HG03378 (cell line): ENCODE data around the gene PSAPL1.

Experiments
- ATAC-seq: cut with Tn5 transposase; IDR thresholded peaks from one replicate; pipeline ENCODE4 v1.9.1; 2021; ENCODE audit warnings: mild to moderate bottlenecking, moderate library complexity; ENCODE audit not compliant: unreplicated experiment

PSAPL1 gene

DNA sequence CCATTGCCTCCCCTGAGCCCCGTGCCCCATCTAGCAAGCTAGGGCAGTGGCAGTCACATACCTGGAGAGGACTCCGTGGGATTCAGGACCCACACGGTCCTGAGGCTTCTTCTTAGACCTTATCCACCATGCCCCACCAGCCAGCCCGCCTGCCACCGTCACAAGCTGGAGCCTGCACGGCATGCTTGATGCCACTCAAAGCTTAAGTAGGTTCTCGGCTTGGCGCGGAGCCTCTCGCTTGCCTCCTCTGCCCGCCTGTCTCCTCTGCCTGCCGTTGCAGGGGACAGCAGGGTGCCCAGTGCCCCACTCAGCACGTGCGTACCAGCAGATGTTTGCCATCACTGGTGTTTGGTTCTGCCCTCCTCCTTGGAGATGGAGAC lies 14.1 kb downstream of the PSAPL1 start:
- ATAC-seq = no peak

DNA sequence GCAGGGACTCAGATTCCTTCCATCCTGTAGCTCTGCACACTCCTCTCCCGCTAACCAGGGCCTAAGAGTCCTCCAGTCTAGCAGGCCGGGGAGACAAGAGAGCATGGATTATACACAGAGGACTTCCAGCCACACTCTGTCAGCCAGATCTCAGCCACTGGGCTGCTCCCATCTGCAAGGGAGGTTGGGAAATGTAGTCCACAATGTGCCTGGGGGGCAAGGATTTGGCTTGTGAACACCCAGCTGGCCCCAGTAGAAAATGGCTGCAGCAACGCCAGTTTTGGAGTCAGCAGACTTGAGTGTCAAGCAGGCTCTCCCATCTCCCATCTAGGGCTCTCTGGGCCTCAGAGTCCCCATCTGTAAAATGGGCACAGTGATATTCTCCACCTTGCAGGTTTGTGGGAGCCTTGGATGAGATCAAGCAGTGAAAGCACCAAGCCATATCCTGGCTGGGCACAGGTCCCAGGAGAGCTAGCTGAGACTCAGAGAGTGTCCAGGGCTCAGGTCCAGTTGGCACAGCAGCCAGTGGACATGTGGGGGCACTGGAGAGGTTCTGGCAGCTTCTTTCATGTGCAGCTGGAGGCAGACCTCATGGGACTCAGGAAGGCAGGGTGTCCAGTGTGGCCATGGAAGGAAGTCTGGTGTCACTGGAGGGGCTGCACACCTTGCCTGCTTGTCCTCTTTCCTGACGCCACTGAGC lies 14.6 kb downstream of the PSAPL1 start:
- no peak for ATAC-seq

DNA sequence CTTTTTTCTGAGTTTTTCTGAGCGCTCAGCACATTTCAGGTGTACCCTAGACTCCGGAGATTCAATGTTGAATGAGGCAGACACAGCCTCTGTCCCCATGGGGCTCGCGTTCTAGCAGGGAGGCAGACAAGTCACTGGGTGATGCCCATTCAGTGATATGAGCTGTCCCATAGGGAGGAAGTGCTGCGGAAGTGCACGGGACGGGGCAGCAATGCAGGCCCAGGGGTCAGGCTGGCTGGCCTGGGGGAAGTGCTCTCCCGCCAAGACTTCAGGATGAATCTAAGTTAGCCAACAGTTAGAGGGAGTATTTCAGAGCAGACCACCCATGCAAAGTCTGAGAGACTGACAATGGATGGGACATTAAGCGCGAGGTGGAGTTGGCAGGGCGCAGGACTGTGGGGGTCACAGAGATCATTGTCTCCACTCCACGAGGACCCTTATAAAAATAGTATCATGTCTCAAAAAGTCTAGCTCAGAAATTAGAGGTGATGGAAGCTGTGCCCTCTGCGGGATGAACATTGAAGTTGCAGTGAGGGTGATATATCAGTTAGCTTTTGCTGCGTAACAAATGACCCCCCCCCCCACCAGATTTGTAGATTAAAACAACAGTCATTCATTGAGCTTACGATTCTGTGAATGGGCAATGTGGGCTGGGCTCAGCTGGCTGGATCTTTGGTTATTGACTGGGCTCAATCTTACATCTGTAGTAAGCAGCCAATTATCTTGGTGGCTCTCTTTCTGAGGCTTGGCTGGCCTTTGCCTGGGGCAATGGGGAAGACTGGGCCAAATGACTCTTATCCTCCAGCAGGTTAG lies 16.4 kb downstream of the PSAPL1 start:
- no peak for ATAC-seq

DNA sequence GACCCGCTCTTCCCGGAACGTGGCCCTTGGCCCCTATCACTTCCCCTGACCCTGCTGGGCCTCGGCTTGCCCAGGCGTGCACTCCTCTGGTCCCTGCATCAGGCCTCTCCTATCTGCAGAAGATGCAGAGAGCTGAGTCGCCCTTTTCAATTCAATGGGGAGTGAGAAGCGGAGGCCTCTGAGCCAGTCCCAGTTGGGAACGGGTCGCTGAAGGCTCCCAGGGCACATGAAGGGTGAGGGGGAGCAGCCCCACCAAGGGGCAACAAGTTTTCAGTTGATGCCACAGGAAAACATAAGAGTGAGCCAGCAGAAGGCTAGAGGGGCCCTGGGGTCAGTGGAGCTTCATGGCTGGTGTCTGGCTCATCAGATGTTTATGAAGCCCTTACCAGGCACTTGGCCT lies 17.1 kb downstream of the PSAPL1 start:
- no peak for ATAC-seq

DNA sequence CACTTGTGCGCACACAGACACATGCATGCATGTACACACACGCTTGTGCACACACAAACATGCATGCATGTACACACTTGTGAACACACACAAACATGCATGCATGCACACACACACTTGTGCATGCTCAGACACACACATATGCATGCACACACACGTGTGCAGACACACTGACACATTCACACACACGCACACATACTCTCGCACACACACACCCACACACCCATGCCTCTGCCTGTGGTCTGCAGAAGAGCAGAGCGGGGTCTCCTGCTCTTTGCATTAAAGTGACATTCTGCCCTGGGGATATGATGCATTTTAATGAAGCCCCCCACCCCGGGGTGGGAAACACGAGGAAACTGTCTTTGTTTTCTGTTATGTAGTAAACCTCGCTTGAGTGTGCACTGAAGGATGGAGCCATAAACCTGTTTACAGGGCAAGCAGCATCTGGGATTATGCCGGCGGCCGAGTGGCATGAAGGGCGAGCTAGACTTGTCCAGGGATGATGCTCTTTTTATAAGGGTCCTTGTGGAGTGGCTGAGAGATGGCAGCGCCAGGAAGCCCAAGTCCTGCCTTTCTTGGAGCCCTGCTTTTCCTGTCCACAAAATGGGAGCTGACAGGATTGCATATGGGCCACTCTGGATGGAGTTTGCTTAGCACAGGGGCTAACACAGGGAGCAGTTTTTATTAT lies 17.8 kb downstream of the PSAPL1 start:
- ATAC-seq = no peak

DNA sequence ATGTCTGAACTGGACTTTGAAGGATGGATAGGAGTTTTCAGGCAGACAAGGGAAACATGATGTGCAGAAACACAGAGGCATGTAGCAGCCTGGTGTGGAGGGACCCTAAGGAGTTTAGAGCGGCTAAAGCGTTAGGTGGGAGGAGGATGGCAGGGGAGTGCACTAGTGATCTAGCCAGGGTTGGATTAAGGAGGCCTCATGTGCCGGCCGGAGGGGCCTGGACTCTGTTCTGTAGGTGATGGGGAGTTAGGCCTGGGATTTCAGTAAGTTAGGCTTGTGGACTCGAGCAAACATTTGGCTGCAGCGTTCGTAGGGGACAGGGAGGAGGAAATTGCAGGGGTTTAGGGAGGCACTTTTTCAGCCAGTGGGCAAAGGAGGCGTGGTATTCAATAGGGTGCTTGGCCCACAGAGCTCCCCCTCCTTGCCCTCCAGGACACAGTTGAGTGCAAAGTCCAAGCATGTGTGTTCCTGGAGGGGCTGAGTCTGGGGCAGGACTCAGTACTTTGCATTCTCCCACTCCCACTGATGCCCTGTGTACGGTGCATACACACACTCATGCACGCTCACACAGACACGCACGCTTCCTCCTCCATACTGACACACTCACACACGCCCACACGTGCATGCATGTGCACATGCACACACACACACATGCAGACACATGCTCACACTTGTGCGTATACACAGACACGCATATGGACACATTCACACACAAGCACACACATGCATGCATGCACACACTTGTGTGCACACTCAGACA lies 18.6 kb downstream of the PSAPL1 start:
- ATAC-seq = no peak

DNA sequence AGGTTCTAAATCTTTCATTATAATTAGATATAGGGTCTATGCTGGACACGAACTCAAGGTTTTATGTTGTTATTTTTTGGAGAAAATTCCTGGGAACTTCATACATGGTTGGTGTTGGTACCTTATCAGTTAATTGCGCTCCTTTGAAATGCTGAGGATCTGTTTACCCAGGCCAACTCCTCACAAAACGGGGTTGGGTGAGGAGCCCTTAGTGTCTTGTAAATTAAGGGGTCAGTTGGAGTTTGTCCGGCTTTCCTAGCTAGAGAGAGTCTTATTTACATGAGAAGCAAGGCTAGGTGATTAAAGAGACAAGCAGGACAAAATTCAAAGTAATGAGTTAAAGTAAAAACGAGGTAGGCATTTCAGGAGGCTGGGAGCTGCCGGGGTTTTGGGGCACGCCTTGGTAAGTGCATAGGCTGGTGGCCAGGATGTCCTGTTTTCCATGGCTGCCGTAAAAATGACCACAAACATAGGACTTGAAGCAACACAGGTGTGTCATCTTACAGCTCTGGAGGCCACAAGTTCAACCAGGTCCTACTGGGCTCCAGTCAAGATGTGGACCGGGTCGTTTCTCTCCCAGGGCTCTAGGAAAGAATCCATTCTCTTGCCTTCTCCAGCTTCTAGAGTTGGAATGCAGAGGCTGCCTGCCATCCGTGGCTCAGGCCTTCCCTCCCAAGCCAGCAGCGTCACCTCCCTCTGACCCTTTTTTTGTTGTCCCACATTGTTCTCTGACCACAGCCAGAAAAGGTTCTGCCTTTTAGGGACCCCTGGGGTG lies 19.8 kb downstream of the PSAPL1 start:
- ATAC-seq = no peak

DNA sequence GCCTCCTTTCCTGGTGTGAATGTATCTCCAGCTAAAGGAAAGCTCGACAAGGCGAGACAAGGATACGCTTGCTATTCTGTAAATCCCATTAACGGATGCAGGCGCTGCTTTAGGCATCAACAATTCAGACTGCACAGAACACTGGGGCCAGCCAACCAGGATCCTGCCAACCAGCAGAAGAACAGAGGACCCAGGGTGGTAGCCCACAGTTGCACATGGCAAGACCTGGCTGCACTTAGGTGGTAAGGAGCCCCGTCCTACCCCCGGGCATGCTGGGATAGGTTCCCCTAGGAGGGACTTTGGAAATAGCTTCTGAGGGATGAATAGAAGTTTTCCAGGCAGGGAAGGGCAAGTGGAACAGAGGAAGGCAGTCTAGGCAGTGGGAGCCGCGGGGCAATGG lies 20.7 kb downstream of the PSAPL1 start:
- ATAC-seq = no peak

DNA sequence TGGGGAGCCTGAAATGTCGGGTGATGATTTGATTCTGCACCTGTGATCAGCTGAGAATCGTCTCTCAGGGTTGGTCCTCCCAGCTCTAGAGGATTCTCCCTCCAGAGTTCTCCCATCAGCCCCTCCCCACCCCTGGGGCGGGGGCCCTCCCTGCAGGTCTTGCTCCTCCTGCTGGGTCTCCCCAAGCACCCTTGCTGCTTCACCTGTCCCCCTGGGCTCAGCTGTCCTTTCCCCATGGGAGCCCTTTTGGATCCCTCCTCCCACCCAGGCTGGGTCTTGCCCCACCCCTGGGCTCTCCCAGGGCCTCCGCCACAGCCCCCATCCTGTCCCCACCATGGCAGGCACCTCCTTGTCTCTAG lies 22.2 kb downstream of the PSAPL1 start:
- no peak for ATAC-seq

DNA sequence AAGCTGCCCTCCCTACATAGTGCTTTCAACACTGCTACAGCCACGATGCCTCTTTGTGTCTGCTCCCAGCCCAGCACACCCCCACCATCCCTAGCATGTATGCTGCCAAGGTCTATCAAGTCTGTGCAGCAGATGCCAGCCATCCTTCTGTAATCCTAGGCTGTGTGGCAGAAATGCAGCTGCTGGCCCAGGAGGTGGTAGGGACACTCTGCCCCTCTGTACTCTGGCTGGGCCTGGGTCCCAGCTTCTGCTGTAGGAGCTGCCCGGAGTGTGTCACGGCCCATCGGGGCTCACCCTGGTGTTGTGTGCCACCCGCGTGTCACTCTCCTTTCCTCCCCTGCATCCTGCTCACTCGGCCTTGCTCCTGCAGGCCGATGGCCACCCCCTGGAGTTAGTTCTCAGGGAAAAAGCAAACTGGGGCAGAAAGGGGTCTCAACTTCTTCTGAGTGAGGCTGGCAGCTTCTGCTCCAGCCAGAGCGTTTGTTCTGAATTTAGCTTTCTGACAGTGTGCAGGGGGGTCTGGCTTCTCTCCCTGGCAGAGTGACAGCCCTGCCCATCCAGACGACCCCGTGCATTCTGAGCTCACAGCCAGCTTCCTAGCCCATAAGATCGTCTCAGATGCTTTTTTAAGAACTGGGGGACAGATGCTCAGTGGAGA lies 22.7 kb downstream of the PSAPL1 start:
- no peak for ATAC-seq

DNA sequence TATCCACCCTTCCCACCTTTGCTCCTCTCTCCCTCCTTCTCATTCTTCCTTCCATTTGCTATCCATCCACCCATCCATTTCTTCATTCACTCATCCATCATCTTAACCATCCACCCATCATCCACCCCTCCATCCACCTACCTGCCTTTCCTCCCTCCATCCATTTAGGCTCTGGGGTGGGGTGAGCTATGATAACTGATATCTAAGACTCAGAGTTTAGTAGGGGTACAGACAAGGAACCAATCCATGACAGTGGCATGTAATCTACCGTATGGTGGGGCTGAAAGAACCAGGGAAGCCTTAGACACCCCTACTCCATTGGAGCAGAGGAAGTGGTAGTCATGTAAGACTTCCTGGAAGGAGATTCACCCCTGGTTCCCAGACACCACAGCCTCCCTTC lies 23.2 kb downstream of the PSAPL1 start:
- ATAC-seq = no peak

DNA sequence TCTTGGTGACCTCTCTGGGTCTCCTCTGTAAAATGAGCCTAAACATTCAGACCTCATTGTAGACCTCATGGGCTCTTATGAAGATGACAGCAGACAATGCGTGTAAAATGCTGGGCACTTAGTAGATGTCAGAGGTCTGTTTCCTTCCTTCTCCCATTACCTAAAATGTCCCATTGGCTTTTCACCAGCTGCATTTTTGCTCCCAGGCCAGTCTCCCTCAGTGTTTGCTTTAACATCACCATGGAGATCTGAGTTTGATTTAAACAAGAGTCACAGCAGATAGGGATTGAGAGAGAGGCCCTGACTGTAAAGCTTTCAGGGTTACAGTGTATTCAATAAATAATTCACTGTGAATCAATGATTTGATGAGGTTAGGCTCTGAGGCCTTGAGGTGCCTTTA lies 24.3 kb downstream of the PSAPL1 start:
- no peak for ATAC-seq

DNA sequence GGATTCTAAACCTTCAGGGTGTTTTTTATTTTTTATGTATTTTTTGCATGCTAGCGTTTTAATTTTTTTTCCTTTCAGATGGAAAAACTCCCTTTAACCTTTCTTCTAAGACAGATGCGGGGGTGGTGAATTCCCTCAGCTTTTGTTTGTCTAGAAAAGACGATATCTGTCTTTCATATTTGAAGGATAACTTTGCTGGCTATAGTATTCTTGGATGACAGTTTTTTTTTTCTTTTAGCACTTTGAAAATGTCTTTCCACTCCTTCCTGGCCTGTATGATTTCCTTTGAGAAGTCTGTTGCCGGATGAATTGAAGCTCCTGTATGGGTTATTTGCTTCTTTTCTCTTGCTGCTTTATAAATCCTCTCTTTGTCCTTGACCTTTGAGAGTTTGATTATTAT lies 26.6 kb downstream of the PSAPL1 start:
- ATAC-seq = no peak

DNA sequence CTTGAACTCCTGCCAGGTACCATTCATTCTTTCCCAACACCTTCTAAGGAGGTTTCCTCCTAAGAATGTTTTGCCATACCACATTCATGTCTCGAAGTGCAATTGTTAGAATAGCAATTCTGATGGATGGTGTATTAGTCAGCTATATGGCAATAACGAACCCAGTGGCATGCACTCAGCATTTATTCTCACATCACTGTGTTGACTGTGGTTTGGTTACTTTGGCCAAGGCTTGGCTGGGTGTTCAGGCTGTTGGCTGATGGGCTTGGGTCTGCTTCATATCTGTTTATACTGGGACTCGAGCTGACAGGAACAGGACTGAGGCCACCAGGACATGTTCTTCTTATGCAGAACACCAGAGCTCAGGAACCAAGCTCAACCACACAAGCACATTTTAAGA lies 31.7 kb downstream of the PSAPL1 start:
- ATAC-seq = no peak

DNA sequence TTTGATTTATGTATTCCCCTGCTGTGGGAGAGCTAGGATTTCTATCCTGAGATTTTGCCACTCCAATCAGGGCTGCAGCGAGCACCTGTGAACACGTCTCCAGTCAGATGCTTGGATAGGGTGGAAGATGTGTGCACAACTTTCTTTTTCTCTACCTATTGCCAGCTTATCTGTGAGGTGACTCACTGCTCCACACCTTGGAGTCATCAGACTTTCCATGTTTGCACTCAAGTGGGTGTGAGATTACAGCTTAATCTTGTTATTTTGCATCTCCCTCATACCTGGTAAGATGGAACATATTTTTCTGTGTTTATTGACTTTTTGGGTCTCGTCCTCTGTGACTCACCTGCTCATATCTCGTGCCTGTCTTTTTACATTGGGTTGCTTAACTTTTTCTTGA lies 32.2 kb downstream of the PSAPL1 start:
- ATAC-seq = no peak

DNA sequence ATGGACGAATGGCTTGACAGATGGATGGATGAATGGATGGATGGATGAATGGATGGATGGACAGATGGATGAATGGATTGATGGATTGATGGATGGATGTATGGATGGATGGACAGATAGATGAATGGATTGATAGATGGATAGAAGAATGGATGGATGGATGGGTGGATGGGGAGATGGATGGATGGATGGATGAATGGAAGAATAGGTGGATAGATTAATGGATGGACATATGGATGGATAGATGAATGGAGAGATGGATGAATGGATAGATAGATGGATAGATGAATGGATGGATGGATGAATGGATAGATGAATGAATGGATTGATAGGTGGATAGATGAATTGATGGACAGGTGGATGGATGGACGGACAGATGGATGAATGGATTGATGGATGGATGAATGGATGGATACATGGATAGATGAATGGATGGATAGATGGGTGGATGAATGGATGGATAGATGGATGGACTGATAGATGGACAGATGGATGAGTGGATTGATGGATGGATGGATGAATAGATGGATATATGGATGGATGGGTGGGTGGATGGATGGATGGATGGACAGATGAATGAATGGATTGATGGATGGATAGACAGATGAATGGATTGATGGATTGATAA lies 33.9 kb downstream of the PSAPL1 start:
- ATAC-seq = no peak

DNA sequence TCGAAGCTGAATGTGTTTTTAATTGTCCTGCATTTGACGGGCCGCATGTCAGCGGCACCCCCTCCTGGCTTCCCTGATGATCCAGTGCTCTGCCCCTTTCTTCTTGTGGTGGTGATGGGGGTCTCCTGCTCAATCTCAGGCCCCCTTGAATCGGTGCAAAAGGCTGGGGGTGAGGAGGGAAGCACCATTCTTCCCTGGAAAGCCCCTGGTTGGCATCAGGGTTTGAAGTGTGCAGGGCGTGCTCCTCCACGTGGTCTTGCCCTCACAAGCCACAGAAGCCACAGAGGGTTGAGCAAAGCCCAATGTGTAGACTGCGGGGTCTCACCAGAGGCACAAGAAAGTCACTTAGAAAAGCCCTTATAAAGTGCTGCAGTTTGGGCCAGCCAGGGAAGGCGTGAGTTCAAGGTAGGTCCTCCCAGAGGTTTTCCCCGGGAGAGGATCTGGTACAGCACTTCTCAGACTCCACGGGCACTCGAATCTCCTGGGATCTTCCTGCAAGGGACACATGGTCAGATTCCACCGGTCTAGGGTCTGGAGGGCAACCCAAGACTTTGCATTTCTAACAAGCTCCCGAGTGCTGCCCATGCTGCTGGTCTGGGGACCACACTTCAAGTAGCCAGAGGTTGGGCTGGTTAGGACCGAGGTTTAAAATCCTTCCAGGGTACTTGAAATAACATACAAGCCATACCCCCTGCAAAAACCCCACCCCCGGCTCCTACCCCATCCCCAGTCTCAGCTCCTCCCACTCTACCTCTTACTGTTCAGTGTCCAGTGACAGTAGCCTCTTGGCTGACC lies 35.1 kb downstream of the PSAPL1 start:
- no peak for ATAC-seq

DNA sequence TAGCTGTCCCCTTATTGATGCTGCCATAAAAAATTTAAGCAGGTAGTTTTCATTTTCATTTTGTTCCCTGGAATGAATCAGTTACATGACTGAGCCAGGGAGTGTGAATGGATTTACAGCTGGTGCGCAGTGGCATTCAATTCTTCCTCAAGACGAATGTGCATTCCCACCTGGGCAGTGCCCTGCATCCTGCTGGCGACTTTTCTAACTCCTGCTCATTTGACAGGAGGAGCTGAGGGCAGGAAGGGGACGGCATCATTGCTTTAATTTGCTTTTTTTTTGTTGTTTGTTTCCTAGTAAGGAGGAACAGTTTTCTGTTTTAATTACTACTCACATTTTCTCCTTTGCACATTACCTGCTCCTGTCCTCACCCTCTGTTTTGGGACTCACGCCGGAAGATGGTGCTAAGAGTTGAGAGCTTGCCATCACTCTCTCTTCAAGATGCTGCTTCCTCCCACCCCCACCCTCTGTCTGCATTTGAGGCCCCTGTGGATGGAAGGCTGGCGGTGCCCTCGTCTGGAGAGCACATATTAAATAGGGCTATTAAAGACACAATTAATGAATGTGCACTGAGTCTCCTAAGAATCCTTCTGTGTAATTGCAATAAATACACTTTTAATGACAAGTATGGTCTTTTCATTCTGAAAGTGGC lies 35.8 kb downstream of the PSAPL1 start:
- no peak for ATAC-seq

DNA sequence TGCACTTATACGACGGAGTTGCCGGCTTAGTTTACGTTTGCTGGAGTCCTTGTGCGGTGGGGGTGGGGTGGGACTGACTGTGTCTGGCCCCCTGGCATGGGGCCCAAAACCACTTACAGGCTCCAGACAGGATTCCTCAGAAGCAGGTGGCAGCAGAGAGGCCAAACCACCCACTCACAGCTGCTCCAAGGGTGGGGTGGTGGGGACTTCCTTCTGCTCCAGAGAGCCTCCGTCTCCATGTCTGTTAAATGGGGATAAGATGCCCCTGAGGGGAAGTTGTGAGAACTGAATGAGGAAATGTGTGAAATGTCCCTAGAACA lies 36.7 kb downstream of the PSAPL1 start:
- ATAC-seq = no peak
